IPS-20b (cell line): Measurements from ENCODE around the gene ADGRD1.

Source experiments
- H3K27ac ChIP-seq: one replicate; pipeline ENCODE4 v1.5.1; 2013; ENCODE audit warnings: low read length
- H3K27me3 ChIP-seq: 2 replicates; pipeline ENCODE4 v1.6.1; 2013; ENCODE audit warnings: mild to moderate bottlenecking, low read length, inconsistent platforms; ENCODE audit not compliant: insufficient read depth
- H3K36me3 ChIP-seq: 2 replicates; pipeline ENCODE4 v1.6.1; 2013; ENCODE audit warnings: low read depth, mild to moderate bottlenecking, inconsistent platforms, low read length, moderate library complexity; ENCODE audit not compliant: insufficient read depth
- H3K4me1 ChIP-seq: 2 replicates; pipeline ENCODE4 v1.6.1; 2013; ENCODE audit warnings: mild to moderate bottlenecking, control low read depth, inconsistent platforms, low read length, moderate library complexity; ENCODE audit not compliant: insufficient read depth
- H3K4me3 ChIP-seq: 2 replicates; pipeline ENCODE4 v1.5.1; 2013; ENCODE audit warnings: mild to moderate bottlenecking, low read length, inconsistent platforms
- H3K9ac ChIP-seq: 2 replicates; pipeline ENCODE4 v1.6.1; 2013; ENCODE audit warnings: low read depth, mild to moderate bottlenecking, inconsistent platforms, low read length, moderate library complexity
- H3K9me3 ChIP-seq: 2 replicates; pipeline ENCODE4 v1.6.1; 2013; ENCODE audit warnings: mild to moderate bottlenecking, low read depth, low read length, inconsistent platforms; ENCODE audit not compliant: insufficient read depth

The ADGRD1 gene

DNA sequence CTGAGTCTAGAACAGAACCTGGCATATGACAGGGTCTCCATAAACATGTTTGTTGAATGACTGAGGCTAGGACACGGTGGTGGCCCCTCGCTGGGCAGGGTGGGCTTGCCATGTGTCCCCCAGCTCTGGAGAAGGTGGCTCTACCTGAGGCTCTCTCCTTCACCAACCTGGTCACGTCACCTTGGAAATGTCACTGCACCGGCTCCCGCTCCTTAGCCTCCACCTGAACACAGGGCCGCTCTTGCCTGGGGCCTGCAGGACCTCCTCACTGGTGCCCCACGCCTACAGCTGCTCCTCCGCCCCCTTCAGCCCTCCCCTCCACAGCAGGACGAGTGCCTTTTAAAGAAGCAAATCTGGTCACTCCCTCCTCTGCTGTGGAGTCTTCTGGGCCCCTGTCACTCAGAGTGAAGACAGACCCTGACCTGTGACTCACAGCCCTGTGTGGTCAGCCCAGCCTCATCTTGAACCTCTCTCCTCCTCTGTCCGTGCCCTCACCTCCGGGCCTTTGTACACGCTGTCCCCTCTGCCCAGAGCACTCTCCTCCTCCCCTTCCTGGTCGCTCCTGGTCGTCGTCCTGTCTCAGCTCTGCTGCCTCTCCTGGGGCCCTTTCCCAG is 81.0 kb downstream of the ADGRD1 start:
- Histone ChIP-seq H3K9me3 (no peaks in the 10 kb centered on the region), H3K27ac (no peak overlapping the region), H3K9ac (no peak overlapping the region), H3K4me3 (no peak overlapping the region), H3K4me1 (no peaks in the 10 kb centered on the region), H3K36me3 (no peaks in the 10 kb centered on the region), H3K27me3 (no peaks in the 10 kb centered on the region)

DNA sequence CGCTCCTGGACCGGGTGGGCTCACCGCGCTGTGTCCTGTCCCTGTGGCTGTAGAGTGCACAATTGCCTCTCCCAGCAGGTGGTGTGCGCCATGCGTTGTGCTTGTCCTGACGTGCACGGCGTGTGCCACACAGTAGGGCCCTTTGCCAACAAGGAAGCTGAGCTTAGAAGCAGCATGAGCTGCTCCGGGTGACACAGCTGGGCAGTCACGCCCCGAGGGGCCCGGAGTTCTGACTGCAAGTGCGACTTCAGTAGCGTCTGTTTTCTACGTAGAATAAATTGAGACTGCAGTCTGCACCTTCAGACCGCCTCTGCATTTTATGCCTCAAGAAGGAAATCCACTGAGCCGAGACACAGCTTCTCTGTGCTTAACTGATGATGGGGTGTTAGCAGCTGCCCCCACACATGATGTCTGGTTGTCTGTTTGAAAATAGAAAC is 81.6 kb downstream of the ADGRD1 start:
- Histone ChIP-seq H3K4me3 (no peak overlapping the region), H3K9ac (no peak overlapping the region), H3K27me3 (no peaks in the 10 kb centered on the region), H3K4me1 (no peaks in the 10 kb centered on the region), H3K27ac (no peak overlapping the region), H3K36me3 (no peaks in the 10 kb centered on the region), H3K9me3 (no peaks in the 10 kb centered on the region)

DNA sequence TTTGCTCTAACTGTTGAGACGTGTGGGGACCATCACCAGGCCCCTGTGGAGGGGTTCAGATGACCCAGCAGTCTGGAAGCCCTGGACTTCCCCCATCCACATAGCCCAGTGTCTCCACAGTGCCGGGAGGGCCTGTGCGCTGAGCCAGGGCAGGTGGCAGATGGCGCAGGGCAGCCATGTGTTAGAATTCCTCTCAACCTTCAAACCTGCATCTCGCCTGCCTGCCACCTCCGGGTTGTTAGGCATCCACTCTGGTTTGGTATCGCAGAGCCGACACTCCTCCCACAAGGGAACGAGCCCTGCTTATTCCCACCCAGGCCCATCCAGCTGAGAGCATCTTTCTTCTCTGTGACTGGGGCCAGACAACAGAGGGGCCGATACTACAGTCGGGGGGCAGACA is 84.5 kb downstream of the ADGRD1 start:
- no peaks in the 10 kb centered on the region for H3K4me1 ChIP-seq
- no peaks in the 10 kb centered on the region for H3K9me3 ChIP-seq
- no peaks in the 10 kb centered on the region for H3K36me3 ChIP-seq
- H3K9ac ChIP-seq, result no peak overlapping the region
- no peak overlapping the region for H3K27ac ChIP-seq
- no peaks in the 10 kb centered on the region for H3K27me3 ChIP-seq
- no peak overlapping the region for H3K4me3 ChIP-seq

DNA sequence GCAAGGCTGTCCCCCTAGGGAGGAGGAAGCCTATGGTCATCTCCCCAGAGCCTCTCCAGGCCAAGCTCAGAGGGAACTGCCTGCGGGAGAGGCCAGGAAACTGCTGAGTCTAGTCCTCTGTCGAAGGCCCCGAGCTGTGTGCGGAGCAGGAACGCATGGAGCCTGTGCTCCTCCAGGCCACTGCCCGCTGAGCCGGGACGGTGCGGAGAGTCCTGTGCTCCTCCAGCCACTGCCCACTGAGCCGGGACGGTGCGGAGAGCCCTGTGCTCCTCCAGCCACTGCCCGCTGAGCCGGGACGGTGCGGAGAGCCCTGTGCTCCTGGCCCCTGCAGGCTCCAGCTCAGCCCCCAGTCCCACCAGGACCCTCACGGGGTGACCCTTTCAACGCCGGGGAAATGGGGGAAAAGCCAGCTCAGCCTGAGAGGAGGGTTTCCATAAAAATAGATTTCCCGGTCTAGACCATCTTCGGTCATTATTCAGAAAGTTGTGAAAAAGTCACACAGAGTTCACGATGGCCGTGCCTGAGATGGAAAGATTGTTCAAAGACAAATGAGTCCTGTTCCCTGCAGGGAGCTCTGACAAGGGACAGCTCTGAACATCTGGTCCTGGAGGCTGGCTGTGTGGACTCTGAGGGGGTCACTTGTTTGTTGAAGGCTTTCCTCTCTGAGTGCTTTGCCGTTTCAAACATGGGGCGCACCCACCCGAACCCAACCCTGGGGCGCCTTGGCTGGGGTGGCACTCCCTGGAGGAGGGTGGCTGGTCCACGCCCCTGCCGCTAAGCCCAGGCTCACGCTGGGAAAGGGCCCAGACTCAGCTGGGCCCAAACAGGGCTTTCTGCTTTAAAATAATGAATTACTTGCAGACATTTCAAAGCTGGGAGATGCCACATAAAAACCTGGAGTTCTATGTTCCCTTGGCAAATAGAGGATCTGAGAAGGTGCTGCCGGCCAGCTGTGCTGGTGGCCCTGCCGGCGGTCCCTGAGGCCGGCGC is 85.5 kb downstream of the ADGRD1 start:
- H3K9ac ChIP-seq, result no peak overlapping the region
- H3K9me3 ChIP-seq, result no peaks in the 10 kb centered on the region
- no peaks in the 10 kb centered on the region for H3K36me3 ChIP-seq
- no peak overlapping the region for H3K4me3 ChIP-seq
- H3K4me1 ChIP-seq, result no peaks in the 10 kb centered on the region
- H3K27me3 ChIP-seq, result no peaks in the 10 kb centered on the region
- no peak overlapping the region for H3K27ac ChIP-seq

DNA sequence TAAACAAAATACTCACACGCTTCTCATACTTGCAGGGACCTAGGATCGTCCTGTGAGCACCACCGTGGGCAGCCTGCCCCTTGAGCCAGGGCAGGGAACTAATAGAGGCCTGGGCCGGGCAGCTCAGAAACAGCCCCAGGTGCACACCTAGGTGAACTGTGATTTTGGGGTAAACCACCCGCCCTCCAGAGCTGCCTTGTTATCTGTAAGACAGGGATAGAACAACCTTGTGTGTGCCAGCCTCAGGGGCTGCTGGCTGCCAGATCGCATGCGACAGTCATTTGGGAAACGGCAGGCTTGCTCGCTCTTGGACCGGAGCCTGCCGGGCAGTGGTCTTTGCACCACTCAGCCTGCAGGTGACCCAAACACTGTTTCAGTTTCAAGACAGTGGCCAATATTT is 86.8 kb downstream of the ADGRD1 start:
- no peak overlapping the region for H3K27ac ChIP-seq
- H3K4me1 ChIP-seq, result no peaks in the 10 kb centered on the region
- no peaks in the 10 kb centered on the region for H3K9me3 ChIP-seq

DNA sequence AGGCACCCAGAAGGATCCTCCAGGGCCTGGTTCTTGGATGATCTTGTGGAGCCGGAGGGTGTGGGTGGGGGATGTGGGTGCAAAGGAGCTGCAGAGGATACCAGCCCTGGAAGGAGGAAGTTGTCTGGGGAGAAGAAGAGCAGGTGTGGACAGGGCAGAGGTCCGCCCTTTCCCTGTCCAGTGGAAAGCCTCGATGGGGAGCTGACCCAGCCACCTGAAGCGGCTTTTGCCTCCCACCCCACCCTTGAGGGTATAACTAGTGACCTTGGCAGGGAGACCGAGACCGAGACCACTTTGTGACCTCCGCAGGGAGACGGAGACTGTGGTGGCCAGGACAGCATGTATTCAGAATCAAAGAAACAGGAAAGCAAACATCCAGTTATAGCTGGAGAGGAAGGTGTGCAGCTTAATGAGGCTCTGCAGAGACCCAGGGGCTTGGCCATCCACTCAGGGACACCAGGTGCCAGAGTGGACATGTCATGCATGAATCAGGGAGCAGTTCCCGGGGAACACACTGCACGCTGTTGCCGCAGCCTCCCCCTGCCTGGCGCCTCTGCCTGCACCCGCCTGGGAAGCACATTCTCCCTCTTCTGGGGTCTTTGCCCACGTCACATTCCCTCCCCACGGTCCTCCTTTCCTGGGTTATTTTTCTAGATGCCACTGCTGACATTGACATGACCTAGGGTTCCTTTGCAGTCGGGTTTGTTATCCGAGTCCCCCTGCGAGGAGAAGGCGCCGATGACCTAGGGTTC is 87.7 kb downstream of the ADGRD1 start:
- Histone ChIP-seq H3K27me3 (no peaks in the 10 kb centered on the region), H3K9ac (no peak overlapping the region), H3K4me1 (no peaks in the 10 kb centered on the region), H3K36me3 (no peaks in the 10 kb centered on the region), H3K9me3 (no peaks in the 10 kb centered on the region), H3K27ac (no peak overlapping the region), H3K4me3 (no peak overlapping the region)

More for the DNA sequence above, 86.8 kb downstream of the ADGRD1 start:
- no peak overlapping the region for H3K4me3 ChIP-seq
- H3K9ac ChIP-seq, result no peak overlapping the region
- no peaks in the 10 kb centered on the region for H3K36me3 ChIP-seq
- no peaks in the 10 kb centered on the region for H3K27me3 ChIP-seq

DNA sequence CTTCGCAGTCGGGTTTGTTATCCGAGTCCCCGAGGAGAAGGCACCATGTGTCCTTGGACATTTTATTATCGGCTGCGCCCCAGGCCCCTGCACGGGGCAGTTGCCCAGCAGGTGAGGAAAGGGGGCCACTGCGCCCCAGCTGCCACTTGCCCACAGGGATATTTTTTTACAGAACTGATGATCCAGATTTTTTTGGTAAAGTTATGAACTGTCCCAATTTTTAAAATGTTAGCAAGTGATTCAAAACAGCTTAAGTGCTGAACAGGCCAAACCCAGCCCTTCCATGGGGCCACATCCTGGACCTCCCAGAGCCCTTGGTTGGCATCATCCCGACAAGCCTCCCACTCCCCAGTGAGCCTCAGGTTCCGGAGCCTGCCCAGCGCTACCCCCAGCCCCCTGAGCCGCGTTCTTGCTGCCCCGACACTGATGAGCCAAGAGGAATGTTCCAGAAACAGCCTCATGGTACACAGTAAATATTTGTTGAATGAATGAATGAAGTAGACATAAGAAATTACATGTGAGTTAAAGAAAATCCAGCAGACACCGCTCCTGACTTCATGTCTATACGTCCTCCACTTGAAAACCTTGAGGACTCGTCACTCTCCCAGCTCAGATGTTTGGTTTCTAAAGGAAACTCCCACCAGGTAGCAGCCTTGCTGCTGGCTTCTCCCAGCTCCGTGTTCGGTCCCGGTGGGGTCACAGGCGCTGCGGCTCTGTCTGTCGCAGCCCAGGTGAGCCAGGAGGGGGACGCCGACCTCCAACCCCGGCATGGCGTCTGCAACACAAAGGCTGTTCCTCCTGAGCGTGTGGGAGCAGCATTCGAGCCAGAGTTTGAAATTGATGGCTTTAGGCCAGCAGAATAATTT is 88.5 kb downstream of the ADGRD1 start:
- no peaks in the 10 kb centered on the region for H3K36me3 ChIP-seq
- H3K4me3 ChIP-seq, result no peak overlapping the region
- H3K27me3 ChIP-seq, result no peaks in the 10 kb centered on the region
- H3K4me1 ChIP-seq, result no peaks in the 10 kb centered on the region
- H3K9me3 ChIP-seq, result no peaks in the 10 kb centered on the region
- no peak overlapping the region for H3K27ac ChIP-seq
- H3K9ac ChIP-seq, result no peak overlapping the region

DNA sequence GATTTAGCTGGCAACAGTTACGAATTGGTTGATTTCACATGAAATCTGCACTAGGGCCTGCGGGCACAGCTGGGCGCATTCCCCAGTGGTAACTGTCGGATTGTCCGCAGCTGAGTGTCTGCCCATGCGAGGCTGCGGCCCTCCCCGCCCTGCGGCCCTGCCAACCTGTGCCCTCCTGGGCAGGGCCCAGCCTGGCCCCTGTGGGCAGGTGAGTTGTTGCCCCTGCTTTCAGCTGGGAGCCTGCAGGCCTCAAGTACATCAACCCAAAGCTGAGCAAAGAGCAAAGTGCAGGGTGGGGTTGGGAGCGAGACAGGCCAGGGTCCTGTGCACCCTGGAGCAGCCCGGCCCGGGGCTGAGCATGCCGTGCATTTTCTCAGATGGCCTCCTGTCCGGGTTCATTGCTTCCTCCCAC is 89.1 kb downstream of the ADGRD1 start:
- H3K9me3 ChIP-seq, result no peaks in the 10 kb centered on the region
- H3K27ac ChIP-seq, result no peak overlapping the region
- no peak overlapping the region for H3K4me3 ChIP-seq
- no peaks in the 10 kb centered on the region for H3K27me3 ChIP-seq
- no peaks in the 10 kb centered on the region for H3K4me1 ChIP-seq
- H3K36me3 ChIP-seq, result no peaks in the 10 kb centered on the region
- no peak overlapping the region for H3K9ac ChIP-seq

DNA sequence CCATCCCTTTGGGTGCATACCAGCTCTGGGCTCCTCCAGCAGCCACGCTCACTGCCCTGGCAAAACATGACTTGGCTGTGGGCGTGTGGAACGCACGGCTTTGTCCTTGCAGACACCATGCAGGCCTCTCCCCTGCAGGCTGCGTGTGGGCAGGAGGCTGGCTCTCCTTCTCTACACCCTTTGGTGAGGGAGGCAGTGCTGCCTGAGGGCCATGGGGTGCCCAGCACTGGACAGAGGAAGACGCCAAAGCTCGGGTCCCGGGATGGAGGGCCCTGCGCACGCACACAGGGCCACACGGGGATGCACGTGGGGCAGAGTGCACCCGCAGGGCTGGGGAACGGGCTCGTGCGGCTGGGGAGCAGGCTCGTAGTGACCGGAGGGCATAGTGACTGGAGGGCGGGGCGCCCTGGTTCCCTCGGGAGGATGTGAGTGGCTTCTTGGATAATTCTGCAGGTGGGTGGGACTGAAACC is 89.7 kb downstream of the ADGRD1 start:
- Histone ChIP-seq H3K27ac (no peak overlapping the region), H3K4me3 (no peak overlapping the region), H3K9ac (no peak overlapping the region), H3K4me1 (no peaks in the 10 kb centered on the region), H3K36me3 (no peaks in the 10 kb centered on the region), H3K9me3 (no peaks in the 10 kb centered on the region), H3K27me3 (no peaks in the 10 kb centered on the region)

DNA sequence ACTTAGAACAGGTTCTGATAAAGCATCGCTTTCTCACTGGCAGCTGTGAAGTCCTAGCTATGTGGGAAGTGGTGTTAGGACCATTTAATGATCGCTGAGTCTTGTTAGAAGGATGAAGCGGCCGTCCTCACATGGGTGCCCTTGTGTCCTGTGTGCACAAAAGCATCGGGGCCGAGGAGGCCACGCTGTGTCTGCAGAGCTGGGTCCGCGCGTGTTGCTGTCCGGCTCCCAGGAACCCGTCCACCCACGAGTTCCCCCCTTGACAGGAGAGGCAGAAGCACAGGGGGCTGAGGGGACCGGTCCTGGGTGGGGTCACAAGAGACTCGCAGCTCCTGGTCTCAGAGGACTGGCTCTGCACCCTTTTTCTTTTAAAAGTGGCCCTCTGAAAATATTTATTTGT is 90.4 kb downstream of the ADGRD1 start:
- Histone ChIP-seq H3K36me3 (no peaks in the 10 kb centered on the region), H3K4me1 (no peaks in the 10 kb centered on the region), H3K27me3 (no peaks in the 10 kb centered on the region), H3K9me3 (no peaks in the 10 kb centered on the region), H3K4me3 (no peak overlapping the region), H3K9ac (no peak overlapping the region), H3K27ac (no peak overlapping the region)
